Ascending aorta (tissue), 2 donors: ENCODE results near the gene FBL. TPM values are rescaled to one million over a fixed set of nuclear protein-coding genes. Genes with fewer than 3 reads are reported as not detected.

Experiments used
- DNase-seq, 2 donors: peaks; one replicate each; pipeline ENCODE4 v3.0.0-alpha.2; 2019; ENCODE audit warnings: low spot score in 2 of 2
- H3K27ac ChIP-seq, 2 donors: fragments of 200-600 bp; sonication (generic); one replicate each; pipeline ENCODE4 v1.5.1; 2016 to 2017; ENCODE audit warnings: mild to moderate bottlenecking in 1 of 2
- H3K27me3 ChIP-seq: fragments of 200-600 bp; sonication (generic); one replicate; pipeline ENCODE4 v1.5.1; 2017
- H3K36me3 ChIP-seq, 2 donors: fragments of 200-600 bp; sonication (generic); one replicate each; pipeline ENCODE4 v1.5.1; 2016
- H3K4me1 ChIP-seq, 2 donors: fragments of 200-600 bp; sonication (generic); one replicate each; pipeline ENCODE4 v1.5.1; 2016 to 2017; ENCODE audit warnings: mild to moderate bottlenecking in 1 of 2
- H3K4me3 ChIP-seq, 2 donors: fragments of 200-600 bp; sonication (generic); one replicate each; pipeline ENCODE4 v1.5.1; 2016 to 2017; ENCODE audit warnings: mild to moderate bottlenecking in 1 of 2
- H3K9me3 ChIP-seq, 2 donors: fragments of 200-600 bp; sonication (generic); one replicate each; pipeline ENCODE4 v1.5.1; 2016
- CTCF ChIP-seq, 3 experiments: fragments of 200-600 bp in 2 of 3; fragments of 450-650 bp in 1 of 3; sonication (generic) in 2 of 3; IDR thresholded peaks; one replicate each; pipeline ENCODE4 v1.5.1; 2016 to 2019; ENCODE audit warnings: antibody characterized with exemption in 3 of 3, mild to moderate bottlenecking in 1 of 3, moderate library complexity in 1 of 3
- intact Hi-C: fragments of 100-400 bp; cut with DNase I; formaldehyde crosslinking; loops from one replicate; pipeline ENCODE4 v1.15.1; 2023
- total RNA-seq: library from RNA; depleted of rRNA; stranded (reverse); fragments of >200 nt; gene quantifications from one replicate; pipeline ENCODE4 v1.1.0, GENCODE V29; 2016

The FBL gene
- total RNA-seq, 1 donor from 2014 or later: 92.1 TPM

GRCh38 chr19:39845584-39845932, 621 bp downstream of the FBL start:
- H3K4me1 ChIP-seq: peaks cover 9 to 25% of the 10 kb centered on the region in 2 donors
- H3K27me3 ChIP-seq: no peaks in the 10 kb centered on the region
- no peak for DNase-seq
- H3K27ac ChIP-seq: peak overlapping the region; percentile 77 to 86
- H3K36me3 ChIP-seq: no peaks in the 10 kb centered on the region
- TF ChIP-seq CTCF (IDR thresholded peaks at IDR 0.05): no peak
- intact Hi-C loops: loop anchor here (2.0 to 10.0 kb wide), 6 partner anchors 125 to 1419 kb away; partner anchors contain the start of genes AKT2, CCNP, EID2B and HNRNPUL1
- H3K4me3 ChIP-seq: peak overlapping the region; percentile 75 to 82
- H3K9me3 ChIP-seq: no peaks in the 10 kb centered on the region

GRCh38 chr19:39845172-39845571, 1.0 kb downstream of the FBL start:
- DNase-seq: no peak
- H3K27ac ChIP-seq: no peak overlapping the region
- peaks cover under 1% of the 10 kb centered on the region in 2 donors for H3K36me3 ChIP-seq
- intact Hi-C loops: loop anchor here (2.0 to 10.0 kb wide), 6 partner anchors 126 to 1420 kb away; partner anchors contain the start of genes AKT2, CCNP, EID2B and HNRNPUL1
- no peaks in the 10 kb centered on the region for H3K27me3 ChIP-seq
- peaks cover 9 to 25% of the 10 kb centered on the region in 2 donors for H3K4me1 ChIP-seq
- no peak for TF ChIP-seq CTCF (IDR thresholded peaks at IDR 0.05)
- H3K9me3 ChIP-seq: no peaks in the 10 kb centered on the region
- peak overlapping the region; percentile 75 to 82 for H3K4me3 ChIP-seq

- peaks cover 9 to 25% of the 10 kb centered on the region in 2 donors for H3K4me1 ChIP-seq
- DNase-seq: no peak
- no peak overlapping the region for H3K27ac ChIP-seq
- no peaks in the 10 kb centered on the region for H3K27me3 ChIP-seq
- H3K36me3 ChIP-seq: peaks cover 11% of the 10 kb centered on the region in 2 donors
- intact Hi-C loops: loop anchor here (1.0 to 10.0 kb wide), 6 partner anchors 51 to 1421 kb away; partner anchors contain the start of genes AKT2, CCNP, HNRNPUL1 and PSMC4
- TF ChIP-seq CTCF (IDR thresholded peaks at IDR 0.05): peak; percentile 25 to 63 (median 47)
- H3K4me3 ChIP-seq: no peak overlapping the region
- no peaks in the 10 kb centered on the region for H3K9me3 ChIP-seq
Measured at GRCh38 chr19:39843919-39844793, 2.0 kb downstream of the FBL start.

- peak overlapping the region in 1 of 2 donors; percentile 78 for H3K27ac ChIP-seq
Measured at GRCh38 chr19:39842693-39843435, 3.3 kb downstream of the FBL start.

More at GRCh38 chr19:39842693-39843435, 3.3 kb downstream of the FBL start:
- peak overlapping the region in 1 of 2 donors; percentile 58 for H3K4me3 ChIP-seq
- no peak for DNase-seq
- H3K36me3 ChIP-seq: peaks cover 22 to 24% of the 10 kb centered on the region in 2 donors
- no peaks in the 10 kb centered on the region for H3K9me3 ChIP-seq
- intact Hi-C loops: loop anchor here (5.0 to 10.0 kb wide), 4 partner anchors 291 to 1422 kb away; partner anchors contain the start of genes AKT2, CCNP and HNRNPUL1
- peaks cover 9 to 25% of the 10 kb centered on the region in 2 donors for H3K4me1 ChIP-seq
- no peaks in the 10 kb centered on the region for H3K27me3 ChIP-seq
- TF ChIP-seq CTCF (IDR thresholded peaks at IDR 0.05): no peak
